ENCODE data around the gene TOR1AIP1.

- TF ChIP-seq POLR2A (IDR thresholded peaks at IDR 0.05): no peak
- TF ChIP-seq CTCF (IDR thresholded peaks at IDR 0.05): no peak
These were observed 69.5 kb downstream of the TOR1AIP1 start for GRCh38 chr1:179951383-179952144.

Data from testis (tissue), 2 donors.